Stimulated activated CD8-positive, alpha-beta memory T cell treated with anti-CD3 and anti-CD28 coated beads, Interleukin-15, amount 100 ng/mL, for 48 hours (primary cell): Measurements from ENCODE around the gene ADIPOR2.
"Not testable (repeated sequence)": the region's sequence is repeated elsewhere in the genome, so short reads cannot be mapped to it uniquely, and the experiment has no call there.

Experiments used
- DNase-seq, 2 donors: peaks; one replicate each; pipeline ENCODE4 v3.0.0-alpha.2; 2020; ENCODE audit warnings: low read depth in 2 of 2

Gene ADIPOR2

GRCh38 chr12:1703771-1704722 is 13.2 kb downstream of the ADIPOR2 start:
- DNase-seq: no peak

GRCh38 chr12:1705774-1706631 is 15.1 kb downstream of the ADIPOR2 start:
- no peak for DNase-seq

- DNase-seq: peak in 1 of 2 donors; percentile 5
Measured at GRCh38 chr12:1706632-1706980, 15.7 kb downstream of the ADIPOR2 start.

GRCh38 chr12:1707051-1707450 is 16.2 kb downstream of the ADIPOR2 start:
- no peak for DNase-seq

- DNase-seq: not testable (repeated sequence)
Measured at GRCh38 chr12:1709968-1710367, 19.1 kb downstream of the ADIPOR2 start.

- DNase-seq: not testable (repeated sequence)
Measured at GRCh38 chr12:1710870-1711269, 20.0 kb downstream of the ADIPOR2 start.

GRCh38 chr12:1711536-1712211 is 20.8 kb downstream of the ADIPOR2 start:
- not testable (repeated sequence) for DNase-seq

GRCh38 chr12:1712305-1712704 is 21.4 kb downstream of the ADIPOR2 start:
- not testable (repeated sequence) for DNase-seq

GRCh38 chr12:1712852-1713251 is 22.0 kb downstream of the ADIPOR2 start:
- not testable (repeated sequence) for DNase-seq

- not testable (repeated sequence) for DNase-seq
Measured at GRCh38 chr12:1713783-1714348, 23.0 kb downstream of the ADIPOR2 start.

GRCh38 chr12:1715459-1715858 is 24.6 kb downstream of the ADIPOR2 start:
- not testable (repeated sequence) for DNase-seq

- no peak for DNase-seq
Measured at GRCh38 chr12:1716215-1716862, 25.5 kb downstream of the ADIPOR2 start.

- no peak for DNase-seq
Measured at GRCh38 chr12:1716911-1717310, 26.0 kb downstream of the ADIPOR2 start.

GRCh38 chr12:1719139-1719538 is 28.3 kb downstream of the ADIPOR2 start:
- DNase-seq: no peak

GRCh38 chr12:1720494-1720893 is 29.6 kb downstream of the ADIPOR2 start:
- no peak for DNase-seq

GRCh38 chr12:1723721-1724120 is 32.9 kb downstream of the ADIPOR2 start:
- DNase-seq: no peak

- no peak for DNase-seq
Measured at GRCh38 chr12:1724250-1724649, 33.4 kb downstream of the ADIPOR2 start.

- DNase-seq: no peak
Measured at GRCh38 chr12:1726753-1727152, 35.9 kb downstream of the ADIPOR2 start.

GRCh38 chr12:1728824-1729223 is 38.0 kb downstream of the ADIPOR2 start:
- no peak for DNase-seq

- no peak for DNase-seq
Measured at GRCh38 chr12:1731019-1731687, 40.3 kb downstream of the ADIPOR2 start.

GRCh38 chr12:1731688-1732078 is 40.8 kb downstream of the ADIPOR2 start:
- not testable (repeated sequence) for DNase-seq
